Activated T-cell treated with anti-CD3 and anti-CD28 coated beads for 24 hours (primary cell): ENCODE results near the gene IP6K1.
"Not testable (repeated sequence)": the region's sequence is repeated elsewhere in the genome, so short reads cannot be mapped to it uniquely, and the experiment has no call there.

Experiments
- DNase-seq: peaks from one replicate; pipeline ENCODE4 v3.0.0-alpha.2; 2020; ENCODE audit warnings: low read depth

IP6K1 gene

GRCh38 chr3:49793486-49794085 is 7.2 kb upstream of the IP6K1 start:
- no peak for DNase-seq

GRCh38 chr3:49792371-49793150 is 6.2 kb upstream of the IP6K1 start:
- no peak for DNase-seq

- DNase-seq, result no peak
Observed at GRCh38 chr3:49791571-49791970, 5.2 kb upstream of the IP6K1 start.

DNA sequence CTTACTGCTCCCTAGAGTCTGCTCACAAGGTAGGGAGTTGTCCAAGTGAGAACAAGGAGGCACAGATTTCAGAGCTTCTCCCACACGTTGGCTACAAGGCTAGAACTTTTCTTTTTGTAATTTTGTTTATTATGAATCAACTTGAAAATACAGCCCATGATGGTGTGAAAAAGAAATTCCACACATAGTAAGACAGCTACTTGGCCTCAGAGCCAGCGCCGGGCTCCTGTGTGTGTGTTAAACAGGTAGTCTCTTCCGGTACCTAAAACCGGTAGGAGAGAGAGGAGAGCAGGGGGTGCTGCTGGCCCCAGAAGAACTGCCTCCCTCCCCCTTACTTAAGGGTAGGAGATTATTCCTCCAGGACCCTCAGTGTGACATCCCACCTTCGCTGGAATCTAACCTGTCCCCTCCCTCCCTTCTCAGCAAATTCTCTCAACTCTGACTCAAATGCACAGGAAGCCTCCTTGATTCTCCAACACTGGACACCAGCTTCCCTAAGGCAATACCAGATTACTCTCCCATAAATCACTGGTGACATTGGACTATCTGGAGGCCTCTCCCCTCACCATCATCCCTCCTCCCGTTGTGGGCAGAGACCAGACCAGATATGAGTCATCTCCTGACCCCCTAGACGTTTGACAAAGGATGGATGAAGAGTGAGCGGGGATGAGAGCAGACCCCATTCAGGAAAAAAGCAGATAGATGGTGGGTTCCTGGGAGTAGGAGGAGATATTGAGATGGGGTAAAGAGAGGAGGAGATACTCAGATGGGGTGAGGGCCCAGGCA is 4.5 kb upstream of the IP6K1 start:
- DNase-seq, result no peak

GRCh38 chr3:49788056-49788455 is 1.7 kb upstream of the IP6K1 start:
- DNase-seq, result no peak

GRCh38 chr3:49787536-49787935 is 1.2 kb upstream of the IP6K1 start:
- no peak for DNase-seq

DNA sequence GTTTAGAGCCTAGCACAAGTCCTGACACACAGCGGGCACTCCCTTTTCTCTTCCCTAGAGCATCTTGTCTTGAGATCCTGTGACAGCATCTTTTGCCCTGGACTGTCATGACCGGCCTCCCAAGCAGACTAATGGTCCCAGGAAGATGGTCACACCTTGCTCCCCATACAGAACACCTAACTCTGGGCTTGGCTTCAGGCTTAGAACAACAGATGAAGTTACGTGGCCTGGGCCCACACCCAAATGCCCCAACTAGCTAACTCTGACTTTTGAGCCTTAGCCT is 781 bp upstream of the IP6K1 start:
- no peak for DNase-seq

GRCh38 chr3:49785565-49786356 is 581 bp downstream of the IP6K1 start:
- no peak for DNase-seq

GRCh38 chr3:49782277-49782676 is 4.1 kb downstream of the IP6K1 start:
- not testable (repeated sequence) for DNase-seq

DNA sequence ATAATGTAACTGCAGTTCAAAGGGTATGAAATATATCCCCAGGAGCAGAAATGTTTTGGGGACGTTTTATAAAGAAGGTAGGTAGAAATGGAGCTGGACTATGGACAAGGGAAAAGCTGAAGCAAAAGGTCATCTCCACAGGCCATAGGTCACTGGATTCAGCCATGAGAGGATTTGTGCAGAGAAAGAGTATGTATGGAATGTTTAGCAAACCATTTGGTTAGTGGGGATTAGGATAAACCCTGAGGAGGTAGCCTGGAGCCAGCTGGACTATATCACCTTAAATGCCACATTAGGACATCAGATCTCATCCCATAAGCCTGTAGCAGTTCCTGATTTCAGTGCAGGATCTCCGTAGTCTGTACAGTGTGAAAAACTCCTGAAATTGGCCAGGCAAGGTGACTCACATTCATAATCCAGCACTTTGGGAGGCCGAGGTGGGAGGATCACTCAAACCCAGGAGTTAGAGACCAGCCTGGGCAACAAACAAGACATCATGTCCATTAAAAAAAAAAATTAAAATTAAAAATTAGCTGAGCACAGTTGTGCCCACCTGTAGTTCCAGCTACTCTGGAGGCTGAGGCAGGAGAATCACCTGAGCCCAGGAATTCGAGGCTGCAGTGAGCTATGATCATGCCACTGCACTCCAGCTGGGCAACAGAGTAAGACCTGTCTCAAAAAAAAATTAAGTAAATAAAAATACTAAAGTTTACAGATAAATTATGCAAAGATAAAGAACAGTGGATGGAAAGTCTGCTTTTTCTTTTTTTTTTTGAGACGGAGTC is 4.7 kb downstream of the IP6K1 start:
- DNase-seq, result no peak

DNA sequence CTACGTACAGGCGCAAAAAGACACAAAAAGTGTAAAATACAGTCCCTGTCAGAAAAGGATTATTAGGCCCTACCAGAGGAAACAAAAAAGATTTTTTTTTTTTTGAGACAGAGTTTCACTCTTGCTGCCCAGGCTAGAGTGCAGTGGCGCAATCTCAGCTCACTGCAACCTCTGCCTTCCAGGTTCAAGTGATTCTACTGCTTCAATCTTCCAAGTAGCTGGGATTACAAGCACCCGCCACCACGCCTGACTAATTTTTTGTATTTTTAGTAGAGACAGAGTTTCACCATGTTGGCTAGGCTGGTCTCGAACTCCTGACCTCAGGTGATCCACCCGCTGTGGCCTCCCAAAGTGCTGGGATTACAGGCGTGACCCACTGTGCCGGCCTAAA is 5.4 kb downstream of the IP6K1 start:
- not testable (repeated sequence) for DNase-seq

DNA sequence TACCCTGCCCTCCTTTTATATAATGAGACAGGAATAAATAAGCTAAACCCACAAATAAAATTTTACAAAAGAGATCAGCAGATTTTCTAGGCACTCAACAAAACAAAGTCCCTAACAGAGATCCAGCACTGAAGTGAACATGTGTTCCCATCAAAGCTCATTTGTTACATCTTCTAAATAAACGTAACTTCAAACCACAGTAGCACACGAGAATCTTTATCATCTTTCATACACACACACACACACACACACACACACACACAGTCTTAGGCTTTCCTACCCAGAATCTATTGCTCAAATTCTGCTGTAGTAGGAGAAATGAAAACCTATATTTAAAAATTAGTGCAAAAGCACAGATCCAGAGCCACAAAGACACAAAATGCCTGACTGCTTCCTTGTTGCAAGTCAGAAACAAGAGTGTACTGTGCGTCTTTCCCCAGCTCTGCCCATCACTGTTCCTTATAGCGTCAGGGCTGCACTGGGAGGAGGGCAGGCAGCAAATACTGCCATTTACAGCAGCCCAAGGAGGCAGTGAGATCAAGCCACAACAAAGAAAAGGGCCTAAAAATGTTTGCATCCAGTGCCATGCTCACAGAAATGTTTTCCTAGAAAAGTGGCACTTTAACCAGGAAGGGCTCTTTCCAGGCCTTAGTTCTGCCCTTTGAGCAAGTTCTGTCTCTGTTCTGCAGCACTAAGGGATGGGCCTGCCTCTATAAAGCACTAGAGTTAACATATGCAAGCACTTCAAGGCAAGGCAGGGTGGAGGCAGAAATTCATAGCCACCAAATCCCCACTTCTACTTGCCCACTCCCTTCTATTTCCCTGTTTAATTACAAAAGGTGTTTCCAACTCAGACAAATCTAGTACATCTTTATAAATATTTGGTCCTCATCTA is 6.0 kb downstream of the IP6K1 start:
- DNase-seq, result no peak

- DNase-seq, result no peak
Observed at GRCh38 chr3:49779358-49780079, 6.8 kb downstream of the IP6K1 start.

- not testable (repeated sequence) for DNase-seq
Observed at GRCh38 chr3:49776101-49776500, 10.2 kb downstream of the IP6K1 start.

- no peak for DNase-seq
Observed at GRCh38 chr3:49775538-49775937, 10.8 kb downstream of the IP6K1 start.

DNA sequence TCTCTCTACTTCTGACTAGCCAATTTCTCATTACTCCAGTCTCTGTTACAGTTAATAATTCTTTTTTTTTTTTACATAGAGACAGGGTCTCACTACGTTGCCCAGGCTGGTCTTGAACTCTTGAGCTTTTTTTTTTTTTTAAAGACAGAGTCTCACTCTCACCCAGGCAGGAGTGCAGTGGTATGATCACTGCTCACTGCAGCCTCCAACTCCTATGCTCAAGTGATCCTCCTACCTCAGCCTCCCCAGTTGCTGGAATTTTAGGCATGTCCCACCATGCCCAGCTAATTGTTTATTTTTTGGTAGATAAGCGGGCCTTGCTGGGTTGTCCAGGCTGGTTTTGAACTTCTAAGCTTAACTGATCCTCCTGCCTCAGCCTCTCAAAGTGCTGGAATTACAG is 13.6 kb downstream of the IP6K1 start:
- DNase-seq, result no peak

- no peak for DNase-seq
Observed at GRCh38 chr3:49771340-49771938, 14.9 kb downstream of the IP6K1 start.

DNA sequence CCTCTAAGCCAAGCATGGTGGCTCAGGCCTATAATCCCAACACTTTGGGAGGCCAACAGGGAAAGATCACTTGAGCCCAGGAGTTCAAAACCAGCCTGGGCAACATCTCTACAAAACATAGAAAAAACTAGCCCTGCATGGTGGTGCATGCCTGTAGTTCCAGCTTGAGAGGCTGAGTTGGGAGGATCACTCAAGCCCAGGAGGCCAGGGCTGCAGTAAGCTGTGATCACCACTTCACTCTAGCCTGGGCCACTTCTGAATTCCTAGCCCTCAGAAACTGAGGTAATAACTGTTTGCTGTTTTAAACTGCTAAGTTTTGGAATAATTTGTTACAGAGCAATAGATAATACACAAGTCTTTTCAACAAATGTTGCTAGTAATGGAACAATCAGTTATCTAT is 16.4 kb downstream of the IP6K1 start:
- no peak for DNase-seq

- DNase-seq, result no peak
Observed at GRCh38 chr3:49769286-49769915, 16.9 kb downstream of the IP6K1 start.
